ENCODE data around the gene SRGAP3.

Gene SRGAP3

GRCh38 chr3:8990266-8991215 lies 258.9 kb downstream of the SRGAP3 start:
- H3K4me1 ChIP-seq (ENCODE audit: control insufficient read depth in 1 of 2, insufficient read depth in 2 of 2, low read length in 2 of 2) = no peaks in the 10 kb centered on the region
- no peak overlapping the region for H3K27ac ChIP-seq (ENCODE audit: low read depth, low read length)
- no peaks in the 10 kb centered on the region for H3K36me3 ChIP-seq (ENCODE audit: control insufficient read depth in 1 of 2, insufficient read depth in 2 of 2, low read length in 2 of 2)
- H3K9me3 ChIP-seq (ENCODE audit: control insufficient read depth in 1 of 2, low read length in 2 of 2) = no peaks in the 10 kb centered on the region
- no peak overlapping the region for H3K9ac ChIP-seq (ENCODE audit: low read depth in 1 of 2, low read length in 2 of 2)
- H3K27me3 ChIP-seq (ENCODE audit: control insufficient read depth in 1 of 2, insufficient read depth in 2 of 2, low read length in 2 of 2) = no peaks in the 10 kb centered on the region
- no peak overlapping the region for H3K4me3 ChIP-seq (ENCODE audit: low read depth in 1 of 2, low read length in 2 of 2)

GRCh38 chr3:8988791-8989558 lies 260.5 kb downstream of the SRGAP3 start:
- H3K9ac ChIP-seq (ENCODE audit: low read depth in 1 of 2, low read length in 2 of 2) = no peak overlapping the region
- peaks cover 0 to 2% of the 10 kb centered on the region in 2 donors for H3K4me1 ChIP-seq (ENCODE audit: control insufficient read depth in 1 of 2, insufficient read depth in 2 of 2, low read length in 2 of 2)
- H3K36me3 ChIP-seq (ENCODE audit: control insufficient read depth in 1 of 2, insufficient read depth in 2 of 2, low read length in 2 of 2) = no peaks in the 10 kb centered on the region
- H3K4me3 ChIP-seq (ENCODE audit: low read depth in 1 of 2, low read length in 2 of 2) = no peak overlapping the region
- H3K27ac ChIP-seq (ENCODE audit: low read depth, low read length) = no peak overlapping the region
- no peaks in the 10 kb centered on the region for H3K9me3 ChIP-seq (ENCODE audit: control insufficient read depth in 1 of 2, low read length in 2 of 2)
- no peaks in the 10 kb centered on the region for H3K27me3 ChIP-seq (ENCODE audit: control insufficient read depth in 1 of 2, insufficient read depth in 2 of 2, low read length in 2 of 2)

GRCh38 chr3:8988384-8988655 lies 261.1 kb downstream of the SRGAP3 start:
- no peaks in the 10 kb centered on the region for H3K27me3 ChIP-seq (ENCODE audit: control insufficient read depth in 1 of 2, insufficient read depth in 2 of 2, low read length in 2 of 2)
- H3K4me1 ChIP-seq (ENCODE audit: control insufficient read depth in 1 of 2, insufficient read depth in 2 of 2, low read length in 2 of 2) = peaks cover 6 to 8% of the 10 kb centered on the region in 2 donors
- no peaks in the 10 kb centered on the region for H3K36me3 ChIP-seq (ENCODE audit: control insufficient read depth in 1 of 2, insufficient read depth in 2 of 2, low read length in 2 of 2)
- H3K9ac ChIP-seq (ENCODE audit: low read depth in 1 of 2, low read length in 2 of 2) = no peak overlapping the region
- no peak overlapping the region for H3K27ac ChIP-seq (ENCODE audit: low read depth, low read length)
- H3K4me3 ChIP-seq (ENCODE audit: low read depth in 1 of 2, low read length in 2 of 2) = no peak overlapping the region
- H3K9me3 ChIP-seq (ENCODE audit: control insufficient read depth in 1 of 2, low read length in 2 of 2) = no peaks in the 10 kb centered on the region

GRCh38 chr3:8987645-8988383 lies 261.6 kb downstream of the SRGAP3 start:
- Histone ChIP-seq H3K4me1 (ENCODE audit: control insufficient read depth in 1 of 2, insufficient read depth in 2 of 2, low read length in 2 of 2) (peaks cover 11 to 14% of the 10 kb centered on the region in 2 donors), H3K36me3 (ENCODE audit: control insufficient read depth in 1 of 2, insufficient read depth in 2 of 2, low read length in 2 of 2) (no peaks in the 10 kb centered on the region), H3K9me3 (ENCODE audit: control insufficient read depth in 1 of 2, low read length in 2 of 2) (no peaks in the 10 kb centered on the region), H3K9ac (ENCODE audit: low read depth in 1 of 2, low read length in 2 of 2) (no peak overlapping the region), H3K27me3 (ENCODE audit: control insufficient read depth in 1 of 2, insufficient read depth in 2 of 2, low read length in 2 of 2) (no peaks in the 10 kb centered on the region), H3K27ac (ENCODE audit: low read depth, low read length) (no peak overlapping the region), H3K4me3 (ENCODE audit: low read depth in 1 of 2, low read length in 2 of 2) (no peak overlapping the region)

GRCh38 chr3:8987226-8987625 lies 262.2 kb downstream of the SRGAP3 start:
- no peak overlapping the region for H3K27ac ChIP-seq (ENCODE audit: low read depth, low read length)
- no peak overlapping the region for H3K4me3 ChIP-seq (ENCODE audit: low read depth in 1 of 2, low read length in 2 of 2)
- peaks cover 14 to 15% of the 10 kb centered on the region in 2 donors for H3K4me1 ChIP-seq (ENCODE audit: control insufficient read depth in 1 of 2, insufficient read depth in 2 of 2, low read length in 2 of 2)
- H3K9ac ChIP-seq (ENCODE audit: low read depth in 1 of 2, low read length in 2 of 2) = no peak overlapping the region
- no peaks in the 10 kb centered on the region for H3K9me3 ChIP-seq (ENCODE audit: control insufficient read depth in 1 of 2, low read length in 2 of 2)
- H3K27me3 ChIP-seq (ENCODE audit: control insufficient read depth in 1 of 2, insufficient read depth in 2 of 2, low read length in 2 of 2) = no peaks in the 10 kb centered on the region
- H3K36me3 ChIP-seq (ENCODE audit: control insufficient read depth in 1 of 2, insufficient read depth in 2 of 2, low read length in 2 of 2) = no peaks in the 10 kb centered on the region

- no peak overlapping the region for H3K27ac ChIP-seq (ENCODE audit: low read depth, low read length)
- no peaks in the 10 kb centered on the region for H3K36me3 ChIP-seq (ENCODE audit: control insufficient read depth in 1 of 2, insufficient read depth in 2 of 2, low read length in 2 of 2)
- H3K27me3 ChIP-seq (ENCODE audit: control insufficient read depth in 1 of 2, insufficient read depth in 2 of 2, low read length in 2 of 2) = no peaks in the 10 kb centered on the region
- no peak overlapping the region for H3K4me3 ChIP-seq (ENCODE audit: low read depth in 1 of 2, low read length in 2 of 2)
- H3K4me1 ChIP-seq (ENCODE audit: control insufficient read depth in 1 of 2, insufficient read depth in 2 of 2, low read length in 2 of 2) = peaks cover 16 to 20% of the 10 kb centered on the region in 2 donors
- no peak overlapping the region for H3K9ac ChIP-seq (ENCODE audit: low read depth in 1 of 2, low read length in 2 of 2)
- no peaks in the 10 kb centered on the region for H3K9me3 ChIP-seq (ENCODE audit: control insufficient read depth in 1 of 2, low read length in 2 of 2)
Observed at GRCh38 chr3:8986741-8987140, 262.7 kb downstream of the SRGAP3 start.

- H3K36me3 ChIP-seq (ENCODE audit: control insufficient read depth in 1 of 2, insufficient read depth in 2 of 2, low read length in 2 of 2) = no peaks in the 10 kb centered on the region
- no peaks in the 10 kb centered on the region for H3K27me3 ChIP-seq (ENCODE audit: control insufficient read depth in 1 of 2, insufficient read depth in 2 of 2, low read length in 2 of 2)
- no peak overlapping the region for H3K27ac ChIP-seq (ENCODE audit: low read depth, low read length)
- no peak overlapping the region for H3K9ac ChIP-seq (ENCODE audit: low read depth in 1 of 2, low read length in 2 of 2)
- no peaks in the 10 kb centered on the region for H3K9me3 ChIP-seq (ENCODE audit: control insufficient read depth in 1 of 2, low read length in 2 of 2)
- peaks cover 20 to 28% of the 10 kb centered on the region in 2 donors for H3K4me1 ChIP-seq (ENCODE audit: control insufficient read depth in 1 of 2, insufficient read depth in 2 of 2, low read length in 2 of 2)
- H3K4me3 ChIP-seq (ENCODE audit: low read depth in 1 of 2, low read length in 2 of 2) = no peak overlapping the region
Observed at GRCh38 chr3:8985876-8986275, 263.6 kb downstream of the SRGAP3 start.

- no peak overlapping the region for H3K9ac ChIP-seq (ENCODE audit: low read depth in 1 of 2, low read length in 2 of 2)
- no peak overlapping the region for H3K4me3 ChIP-seq (ENCODE audit: low read depth in 1 of 2, low read length in 2 of 2)
- H3K27me3 ChIP-seq (ENCODE audit: control insufficient read depth in 1 of 2, insufficient read depth in 2 of 2, low read length in 2 of 2) = no peaks in the 10 kb centered on the region
- no peaks in the 10 kb centered on the region for H3K36me3 ChIP-seq (ENCODE audit: control insufficient read depth in 1 of 2, insufficient read depth in 2 of 2, low read length in 2 of 2)
- peaks cover 20 to 30% of the 10 kb centered on the region in 2 donors for H3K4me1 ChIP-seq (ENCODE audit: control insufficient read depth in 1 of 2, insufficient read depth in 2 of 2, low read length in 2 of 2)
- H3K27ac ChIP-seq (ENCODE audit: low read depth, low read length) = no peak overlapping the region
- H3K9me3 ChIP-seq (ENCODE audit: control insufficient read depth in 1 of 2, low read length in 2 of 2) = no peaks in the 10 kb centered on the region
Observed at GRCh38 chr3:8985411-8985831, 264.0 kb downstream of the SRGAP3 start.

- H3K9me3 ChIP-seq (ENCODE audit: control insufficient read depth in 1 of 2, low read length in 2 of 2) = peaks cover 0 to 4% of the 10 kb centered on the region in 2 donors
Observed at GRCh38 chr3:8984526-8984925, 264.9 kb downstream of the SRGAP3 start.

GRCh38 chr3:8984081-8984480 lies 265.4 kb downstream of the SRGAP3 start:
- Histone ChIP-seq H3K9ac (ENCODE audit: low read depth in 1 of 2, low read length in 2 of 2) (no peak overlapping the region), H3K4me1 (ENCODE audit: control insufficient read depth in 1 of 2, insufficient read depth in 2 of 2, low read length in 2 of 2) (peaks cover 20 to 30% of the 10 kb centered on the region in 2 donors), H3K4me3 (ENCODE audit: low read depth in 1 of 2, low read length in 2 of 2) (no peak overlapping the region), H3K9me3 (ENCODE audit: control insufficient read depth in 1 of 2, low read length in 2 of 2) (peaks cover 4 to 8% of the 10 kb centered on the region in 2 donors), H3K27ac (ENCODE audit: low read depth, low read length) (no peak overlapping the region), H3K36me3 (ENCODE audit: control insufficient read depth in 1 of 2, insufficient read depth in 2 of 2, low read length in 2 of 2) (no peaks in the 10 kb centered on the region), H3K27me3 (ENCODE audit: control insufficient read depth in 1 of 2, insufficient read depth in 2 of 2, low read length in 2 of 2) (no peaks in the 10 kb centered on the region)

More at GRCh38 chr3:8984526-8984925, 264.9 kb downstream of the SRGAP3 start:
- no peak overlapping the region for H3K9ac ChIP-seq (ENCODE audit: low read depth in 1 of 2, low read length in 2 of 2)
- no peak overlapping the region for H3K27ac ChIP-seq (ENCODE audit: low read depth, low read length)
- no peaks in the 10 kb centered on the region for H3K27me3 ChIP-seq (ENCODE audit: control insufficient read depth in 1 of 2, insufficient read depth in 2 of 2, low read length in 2 of 2)
- H3K4me3 ChIP-seq (ENCODE audit: low read depth in 1 of 2, low read length in 2 of 2) = no peak overlapping the region
- peaks cover 20 to 30% of the 10 kb centered on the region in 2 donors for H3K4me1 ChIP-seq (ENCODE audit: control insufficient read depth in 1 of 2, insufficient read depth in 2 of 2, low read length in 2 of 2)
- H3K36me3 ChIP-seq (ENCODE audit: control insufficient read depth in 1 of 2, insufficient read depth in 2 of 2, low read length in 2 of 2) = no peaks in the 10 kb centered on the region

Data from duodenal mucosa (tissue), 2 donors.